ENCODE results near the gene NF1. TPM values are rescaled to one million over a fixed set of nuclear protein-coding genes. Genes with fewer than 3 reads are reported as not detected.

The NF1 gene
- total RNA-seq, 4 donors from 2014 or later, result 51.9 to 67.8 (median 66.3) TPM

GRCh38 chr17:31349454-31349853 lies 254.7 kb downstream of the NF1 start:
- no peak for DNase-seq (ENCODE audit: low spot score)
- ATAC-seq (ENCODE audit: low FRiP score), result no peak
- no peak for TF ChIP-seq CTCF (IDR thresholded peaks at IDR 0.05)

GRCh38 chr17:31355935-31356334 lies 261.2 kb downstream of the NF1 start:
- ATAC-seq (ENCODE audit: low FRiP score) (no peak), DNase-seq (ENCODE audit: low spot score) (no peak)
- no peak for TF ChIP-seq CTCF (IDR thresholded peaks at IDR 0.05)

DNA sequence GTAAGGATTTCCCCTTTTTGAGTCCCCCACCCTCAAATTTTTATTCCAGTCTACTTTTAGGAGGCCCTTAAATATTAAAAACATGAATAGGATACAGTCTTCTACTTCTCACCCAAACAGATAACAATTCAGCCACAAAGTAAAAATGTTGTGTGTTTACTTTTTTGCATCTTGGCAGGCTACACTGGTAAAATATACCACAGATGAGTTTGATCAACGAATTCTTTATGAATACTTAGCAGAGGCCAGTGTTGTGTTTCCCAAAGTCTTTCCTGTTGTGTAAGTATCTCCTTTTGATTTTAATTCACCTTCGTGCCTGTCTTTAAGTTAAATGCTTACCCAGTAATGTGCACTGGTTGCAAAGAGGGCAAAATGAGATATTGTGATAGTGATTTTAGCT lies 262.3 kb downstream of the NF1 start:
- TF ChIP-seq CTCF (IDR thresholded peaks at IDR 0.05), result no peak
- no peak for ATAC-seq (ENCODE audit: low FRiP score)
- no peak for DNase-seq (ENCODE audit: low spot score)

GRCh38 chr17:31357839-31358394 lies 263.1 kb downstream of the NF1 start:
- DNase-seq (ENCODE audit: low spot score) (no peak), ATAC-seq (ENCODE audit: low FRiP score) (no peak)
- no peak for TF ChIP-seq CTCF (IDR thresholded peaks at IDR 0.05)

- TF ChIP-seq CTCF (IDR thresholded peaks at IDR 0.05), result no peak
- ATAC-seq (ENCODE audit: low FRiP score), result no peak
Observed at GRCh38 chr17:31364012-31364411, 269.2 kb downstream of the NF1 start.

DNA sequence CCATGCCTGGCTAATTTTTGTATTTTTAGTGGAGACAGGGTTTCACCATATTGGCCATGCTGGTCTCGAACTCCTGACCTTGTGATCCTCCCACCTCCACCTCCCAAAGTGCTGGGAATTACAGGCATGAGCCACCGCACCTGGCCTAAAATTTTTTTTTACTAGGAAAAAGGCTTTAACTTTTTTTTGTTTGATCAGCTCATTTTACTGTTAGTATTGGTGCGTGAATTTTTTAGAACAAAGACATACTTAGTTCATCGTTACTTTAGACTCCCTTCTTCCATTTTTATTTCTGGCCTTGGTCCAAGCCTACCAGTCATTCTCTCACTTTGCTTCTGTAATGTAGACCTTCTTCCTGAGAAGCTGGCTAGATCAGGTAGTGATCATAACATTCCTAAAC lies 271.3 kb downstream of the NF1 start:
- no peak for TF ChIP-seq CTCF (IDR thresholded peaks at IDR 0.05)
- no peak for ATAC-seq (ENCODE audit: low FRiP score)

More at GRCh38 chr17:31364012-31364411, 269.2 kb downstream of the NF1 start:
- no peak for DNase-seq (ENCODE audit: low spot score)

DNA sequence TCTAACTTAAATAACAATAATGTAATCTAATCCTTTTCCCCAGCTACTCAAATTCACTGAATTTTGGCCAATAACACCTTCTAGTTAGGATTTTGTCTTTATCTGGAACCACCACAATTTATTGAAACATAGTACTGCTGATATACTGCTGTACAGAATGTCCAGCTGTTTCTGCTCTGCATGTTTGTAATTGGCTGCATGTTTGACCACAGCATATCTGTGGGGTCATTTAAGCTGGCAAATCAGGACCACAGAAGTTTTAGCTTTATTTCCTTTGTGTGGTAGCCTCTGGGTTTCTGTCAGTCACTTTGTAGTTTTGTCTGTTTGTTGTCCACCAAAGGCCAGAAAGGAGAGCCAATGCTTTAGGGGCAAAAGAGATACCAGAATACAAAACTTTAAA lies 274.5 kb downstream of the NF1 start:
- no peak for TF ChIP-seq CTCF (IDR thresholded peaks at IDR 0.05)
- no peak for DNase-seq (ENCODE audit: low spot score)
- no peak for ATAC-seq (ENCODE audit: low FRiP score)

More for the DNA sequence above, 271.3 kb downstream of the NF1 start:
- no peak for DNase-seq (ENCODE audit: low spot score)
